Effector CD8-positive, alpha-beta T cell (primary cell): Measurements from ENCODE around the gene G0S2.

Experiments
- DNase-seq: peaks from one replicate; lab custom pipeline; 2025; lab: John Stamatoyannopoulos, UW

The G0S2 gene

GRCh38 chr1:209720326-209720725 is 45.1 kb downstream of the G0S2 start:
- no peak for DNase-seq

- no peak for DNase-seq
These were observed 45.6 kb downstream of the G0S2 start for GRCh38 chr1:209720826-209721225.

- no peak for DNase-seq
These were observed 46.1 kb downstream of the G0S2 start for GRCh38 chr1:209721323-209721722.

GRCh38 chr1:209723265-209723664 is 48.1 kb downstream of the G0S2 start:
- DNase-seq: no peak

GRCh38 chr1:209723756-209724693 is 48.8 kb downstream of the G0S2 start:
- no peak for DNase-seq
